Activated B cell treated with CpG ODN at 0.5 μM for 24 hours (primary cell): ENCODE measurements around the gene GOT1. TPM values are rescaled to one million over a fixed set of nuclear protein-coding genes. Genes with fewer than 3 reads are reported as not detected.

Experiments
- ATAC-seq: fragments of 200-7000 bp; cut with Tn5 transposase; one replicate; pipeline ENCODE4 v1.10.0; 2021; ENCODE audit warnings: low read depth, mild to moderate bottlenecking, moderate library complexity
- CTCF ChIA-PET: fragments of 350-600 bp; sonication (Branson Sonifier 250); formaldehyde crosslinking; loops from one replicate; lab custom pipeline; 2021; ENCODE audit warnings: antibody characterized with exemption; lab: Charles Lee
- POLR2A ChIA-PET: fragments of 350-600 bp; sonication (Branson Sonifier 250); formaldehyde crosslinking; loops from one replicate; lab custom pipeline; 2021; ENCODE audit warnings: antibody characterized with exemption; lab: Charles Lee
- DNase-seq: peaks from one replicate; pipeline ENCODE4 v3.0.0; 2022
- H3K27ac Mint-ChIP-seq: one replicate; pipeline ENCODE4 v1.8.0; 2020; ENCODE audit warnings: mixed read lengths
- H3K27me3 Mint-ChIP-seq: one replicate; pipeline ENCODE4 v1.8.0; 2021; ENCODE audit warnings: mixed read lengths
- H3K36me3 Mint-ChIP-seq: one replicate; pipeline ENCODE4 v1.8.0; 2021; ENCODE audit warnings: low read depth, mixed read lengths
- H3K4me1 Mint-ChIP-seq: one replicate; pipeline ENCODE4 v1.8.0; 2021; ENCODE audit warnings: mixed read lengths
- H3K4me3 Mint-ChIP-seq: one replicate; pipeline ENCODE4 v1.8.0; 2020; ENCODE audit warnings: mild to moderate bottlenecking, mixed read lengths
- H3K9me3 Mint-ChIP-seq: one replicate; pipeline ENCODE4 v1.8.0; 2020; ENCODE audit warnings: mixed read lengths
- CTCF ChIP-seq: fragments of 200-600 bp; IDR thresholded peaks from one replicate; pipeline ENCODE4 v1.8.0; 2022; ENCODE audit warnings: antibody characterized with exemption, mild to moderate bottlenecking
- intact Hi-C: fragments of 100-400 bp; cut with micrococcal nuclease; formaldehyde crosslinking; loops from one replicate; pipeline ENCODE4 v1.15.1; 2024
- total RNA-seq: library from RNA; stranded (reverse); gene quantifications from 2 replicates; pipeline ENCODE4 v1.2.3, GENCODE V29; 2022

The GOT1 gene
- total RNA-seq, 1 donor from 2014 or later, result 31.4 TPM

DNA sequence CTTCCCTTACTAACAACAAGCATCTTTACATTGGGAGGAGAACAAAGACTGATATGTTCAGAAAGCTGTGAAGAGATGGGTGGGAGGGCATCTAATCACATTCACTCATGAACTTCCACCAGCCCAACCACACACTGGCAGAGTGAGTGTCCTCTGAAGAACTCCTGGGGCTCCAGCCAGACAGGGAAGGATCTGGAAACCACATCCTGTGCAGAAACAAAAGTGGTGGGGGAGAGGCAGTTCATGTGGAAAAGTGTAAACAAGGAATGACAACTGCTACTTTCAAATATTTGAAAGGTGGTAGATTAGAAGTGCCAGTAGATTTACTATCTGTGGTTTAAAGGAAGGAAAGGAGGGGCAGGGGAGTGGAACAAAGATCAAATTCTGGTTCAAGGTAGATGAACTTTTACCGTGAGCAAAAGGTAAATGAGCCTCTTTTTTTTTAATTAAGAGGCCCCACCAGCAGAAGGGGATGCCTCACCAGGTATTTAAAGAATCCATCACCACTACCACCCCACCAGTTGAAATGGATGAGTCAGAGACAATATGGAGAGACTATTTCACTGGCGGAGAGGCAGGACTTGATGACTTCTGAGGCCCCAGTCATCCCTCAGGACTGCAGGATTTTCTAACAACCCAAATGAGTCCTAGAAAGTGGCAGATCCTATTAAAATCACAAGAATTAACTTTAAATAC is 34.5 kb downstream of the GOT1 start:
- H3K27ac Mint-ChIP-seq, result no peak overlapping the region
- no peaks in the 10 kb centered on the region for H3K4me1 Mint-ChIP-seq
- POLR2A ChIA-PET, result no interaction called here
- intact Hi-C loops, result loop anchor here (10.0 kb wide), 2 partner anchors 139 to 931 kb away; partner anchors contain the start of gene NKX2-3
- H3K4me3 Mint-ChIP-seq, result no peak overlapping the region
- no peak for TF ChIP-seq CTCF
- peaks cover 2% of the 10 kb centered on the region for H3K27me3 Mint-ChIP-seq
- no peak for DNase-seq
- no peak for ATAC-seq
- H3K9me3 Mint-ChIP-seq, result no peaks in the 10 kb centered on the region
- CTCF ChIA-PET, result no interaction called here
- peaks cover 51% of the 10 kb centered on the region for H3K36me3 Mint-ChIP-seq

DNA sequence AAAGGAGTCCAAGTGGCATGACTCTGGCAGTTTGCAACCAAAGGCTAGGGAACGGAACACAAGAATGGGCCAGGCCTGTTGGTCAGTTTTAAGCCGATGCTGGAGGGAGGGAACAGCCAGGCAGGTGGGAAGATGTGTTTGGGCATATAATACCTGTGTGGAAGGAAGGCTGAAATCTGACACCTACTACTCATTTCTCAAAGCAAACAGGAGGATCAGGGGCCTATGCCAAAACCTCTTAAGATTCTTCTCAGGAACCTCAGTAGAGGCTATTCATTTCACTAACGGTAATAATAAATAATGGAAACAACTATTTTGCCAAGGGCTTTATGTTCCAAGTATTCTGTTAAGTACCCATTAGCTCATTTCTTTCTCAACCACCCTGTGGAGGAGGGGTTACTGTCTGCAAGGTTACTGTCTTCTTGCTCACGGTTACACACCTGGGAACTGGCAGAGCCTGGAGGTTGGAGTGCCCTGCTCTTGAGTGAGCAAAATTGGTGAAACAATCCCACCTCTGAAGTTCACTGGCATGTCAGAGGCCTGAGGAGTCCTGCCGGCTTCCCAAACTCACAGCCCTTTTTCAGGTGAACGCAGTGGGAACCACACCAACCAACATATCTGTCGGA is 35.5 kb downstream of the GOT1 start:
- no peak overlapping the region for H3K27ac Mint-ChIP-seq
- TF ChIP-seq CTCF, result no peak
- ATAC-seq, result no peak
- intact Hi-C loops, result loop anchor here (10.0 kb wide), 2 partner anchors 140 to 930 kb away; partner anchors contain the start of gene NKX2-3
- H3K27me3 Mint-ChIP-seq, result peaks cover 2% of the 10 kb centered on the region
- no peaks in the 10 kb centered on the region for H3K4me1 Mint-ChIP-seq
- no peaks in the 10 kb centered on the region for H3K9me3 Mint-ChIP-seq
- POLR2A ChIA-PET, result no interaction called here
- CTCF ChIA-PET, result no interaction called here
- no peak for DNase-seq
- no peak overlapping the region for H3K4me3 Mint-ChIP-seq
- peaks cover 44% of the 10 kb centered on the region for H3K36me3 Mint-ChIP-seq

GRCh38 chr10:99394256-99394655 is 36.2 kb downstream of the GOT1 start:
- intact Hi-C loops, result loop anchor here (10.0 kb wide), 2 partner anchors 141 to 929 kb away; partner anchors contain the start of gene NKX2-3
- Mint-ChIP-seq H3K36me3 (peaks cover 39% of the 10 kb centered on the region), H3K27ac (no peak overlapping the region)

DNA sequence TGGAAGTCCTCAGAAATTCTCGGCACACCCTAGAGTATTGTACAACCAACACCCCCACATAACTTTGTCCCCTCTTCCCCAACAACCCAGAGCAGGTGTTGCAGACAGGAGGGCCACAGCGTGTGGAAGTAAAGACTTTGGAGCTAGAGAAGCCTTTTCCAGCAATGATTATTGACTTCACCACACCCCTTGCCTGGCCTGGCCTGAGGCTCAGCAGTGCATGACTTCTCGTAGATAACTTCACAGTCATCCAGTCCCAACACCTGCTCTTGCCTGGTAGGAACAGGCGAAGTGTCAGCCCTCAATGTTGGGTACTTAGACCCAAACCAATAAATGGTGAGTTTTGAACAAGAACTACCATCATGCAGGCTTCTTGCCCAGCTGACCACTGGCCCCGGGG is 36.7 kb downstream of the GOT1 start:
- Mint-ChIP-seq H3K27me3 (peaks cover 2% of the 10 kb centered on the region), H3K4me3 (no peak overlapping the region), H3K9me3 (no peaks in the 10 kb centered on the region), H3K36me3 (peaks cover 33% of the 10 kb centered on the region), H3K4me1 (no peaks in the 10 kb centered on the region), H3K27ac (no peak overlapping the region)
- ChIA-PET CTCF (interaction anchor here (1.9 to 3.4 kb wide), 3 partner anchors 11 to 317 kb away, joined by 4 to 30 read pairs (median 16); no protein-coding TSS in a partner anchor), POLR2A (no interaction called here)
- ATAC-seq, result no peak
- intact Hi-C loops, result loop anchor here (10.0 kb wide), 2 partner anchors 141 to 929 kb away; partner anchors contain the start of gene NKX2-3
- no peak for TF ChIP-seq CTCF
- DNase-seq, result no peak

More at GRCh38 chr10:99394256-99394655, 36.2 kb downstream of the GOT1 start:
- Mint-ChIP-seq H3K4me3 (no peak overlapping the region), H3K4me1 (no peaks in the 10 kb centered on the region), H3K9me3 (no peaks in the 10 kb centered on the region), H3K27me3 (peaks cover 2% of the 10 kb centered on the region)
- no peak for ATAC-seq
- POLR2A ChIA-PET, result no interaction called here
- CTCF ChIA-PET, result no interaction called here
- TF ChIP-seq CTCF, result no peak
- no peak for DNase-seq

DNA sequence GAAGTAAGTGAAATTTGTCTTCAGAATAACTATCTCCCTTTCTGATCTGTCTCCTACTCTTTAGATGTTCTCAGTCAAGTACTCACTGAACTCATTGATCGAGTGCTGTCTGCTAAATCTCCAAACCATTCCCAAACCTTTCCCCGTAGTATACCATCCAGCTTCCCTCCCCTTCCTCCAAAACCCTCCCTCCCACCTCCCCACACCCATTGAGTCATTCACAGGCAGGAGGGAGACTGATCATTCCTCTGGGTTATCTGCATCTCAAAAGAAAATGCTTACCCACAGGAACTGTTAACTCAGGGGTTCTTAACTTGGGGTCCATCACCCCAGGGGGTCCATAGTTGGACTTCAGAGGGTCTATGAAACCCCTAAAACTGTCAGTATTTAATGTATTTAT is 37.4 kb downstream of the GOT1 start:
- POLR2A ChIA-PET, result no interaction called here
- intact Hi-C loops, result loop anchor here (10.0 kb wide), 2 partner anchors 142 to 928 kb away; partner anchors contain the start of gene NKX2-3
- H3K36me3 Mint-ChIP-seq, result peaks cover 26% of the 10 kb centered on the region
- DNase-seq (no peak), ATAC-seq (no peak)
- H3K27ac Mint-ChIP-seq, result no peak overlapping the region
- peaks cover 2% of the 10 kb centered on the region for H3K27me3 Mint-ChIP-seq
- H3K4me1 Mint-ChIP-seq, result no peaks in the 10 kb centered on the region
- H3K9me3 Mint-ChIP-seq, result no peaks in the 10 kb centered on the region
- H3K4me3 Mint-ChIP-seq, result no peak overlapping the region
- CTCF ChIA-PET, result interaction anchor here (0.6 to 3.4 kb wide), 11 partner anchors 10 to 927 kb away, joined by 3 to 30 read pairs (median 5); partner anchors contain the start of gene GOT1
- TF ChIP-seq CTCF, result no peak
